HG03045 (cell line): ENCODE data around the gene HK1.
"Not testable (repeated sequence)": the region's sequence is repeated elsewhere in the genome, so short reads cannot be mapped to it uniquely, and the experiment has no call there.

Experiments used
- ATAC-seq: cut with Tn5 transposase; IDR thresholded peaks from one replicate; pipeline ENCODE4 v1.9.1; 2021; ENCODE audit warnings: mild to moderate bottlenecking, moderate library complexity; ENCODE audit not compliant: unreplicated experiment

HK1 gene

GRCh38 chr10:69278446-69278963 lies at the start of gene HK1:
Gene HK1 (plus strand): TSS chr10:69278496.
- ATAC-seq = no peak

- ATAC-seq = no peak
Measured at GRCh38 chr10:69229616-69229916, 48.7 kb upstream of the HK1 start.

- ATAC-seq = no peak
Measured at GRCh38 chr10:69230128-69230527, 48.2 kb upstream of the HK1 start.

GRCh38 chr10:69232252-69232651 lies 46.0 kb upstream of the HK1 start:
- ATAC-seq = no peak

GRCh38 chr10:69232736-69233480 lies 45.4 kb upstream of the HK1 start:
- no peak for ATAC-seq

- no peak for ATAC-seq
Measured at GRCh38 chr10:69234447-69234846, 43.8 kb upstream of the HK1 start.

GRCh38 chr10:69237528-69238159 lies 40.7 kb upstream of the HK1 start:
- peak; percentile 88 for ATAC-seq

GRCh38 chr10:69239136-69239535 lies 39.2 kb upstream of the HK1 start:
- no peak for ATAC-seq

- no peak for ATAC-seq
Measured at GRCh38 chr10:69239816-69240434, 38.4 kb upstream of the HK1 start.

- no peak for ATAC-seq
Measured at GRCh38 chr10:69240455-69240854, 37.8 kb upstream of the HK1 start.

- ATAC-seq = no peak
Measured at GRCh38 chr10:69241575-69241974, 36.7 kb upstream of the HK1 start.

GRCh38 chr10:69242040-69242851 lies 36.0 kb upstream of the HK1 start:
- no peak for ATAC-seq

- ATAC-seq = no peak
Measured at GRCh38 chr10:69242852-69243212, 35.5 kb upstream of the HK1 start.

- ATAC-seq = no peak
Measured at GRCh38 chr10:69243817-69244216, 34.5 kb upstream of the HK1 start.

- no peak for ATAC-seq
Measured at GRCh38 chr10:69246036-69246435, 32.3 kb upstream of the HK1 start.

GRCh38 chr10:69246581-69247312 lies 31.5 kb upstream of the HK1 start:
- no peak for ATAC-seq

GRCh38 chr10:69247313-69247710 lies 31.0 kb upstream of the HK1 start:
- no peak for ATAC-seq

- ATAC-seq = no peak
Measured at GRCh38 chr10:69248117-69248730, 30.1 kb upstream of the HK1 start.

- ATAC-seq = no peak
Measured at GRCh38 chr10:69250041-69250440, 28.3 kb upstream of the HK1 start.

GRCh38 chr10:69251417-69251816 lies 26.9 kb upstream of the HK1 start:
- not testable (repeated sequence) for ATAC-seq
